Sciatic nerve (tissue), 2 donors: ENCODE results near the gene UGT1A8. TPM values are rescaled to one million over a fixed set of nuclear protein-coding genes. Genes with fewer than 3 reads are reported as not detected.

Experiments used
- ATAC-seq: fragments of 200-7000 bp; cut with Tn5 transposase; one replicate; pipeline ENCODE4 v1.9.1; 2020; ENCODE audit warnings: mild to moderate bottlenecking, moderate library complexity
- DNase-seq: peaks from one replicate; pipeline ENCODE4 v3.0.0-alpha.2; 2020; ENCODE audit warnings: low spot score
- intact Hi-C: fragments of 100-400 bp; cut with DNase I; formaldehyde crosslinking; loops from one replicate; pipeline ENCODE4 v1.14.2; 2022
- total RNA-seq: library from RNA; stranded (reverse); fragmentation: NEBNext Ultra II Directional; extraction: Animal tissue kit (Norgen Biotek cat#: 25700); gene quantifications from one replicate; pipeline ENCODE4 v1.2.1, GENCODE V29; 2021
- donor health status: DM: no; HTN: no; CAD: no.
- donor health status: DM: no; HTN: no; CAD: no.

Gene UGT1A8
- total RNA-seq, 1 donor from 2014 or later: not detected

- intact Hi-C loops: no loop called here
- ATAC-seq: no peak
- DNase-seq: peak; percentile 41
These were observed 189.9 kb downstream of the UGT1A8 start for GRCh38 chr2:233807215-233807865.

DNA sequence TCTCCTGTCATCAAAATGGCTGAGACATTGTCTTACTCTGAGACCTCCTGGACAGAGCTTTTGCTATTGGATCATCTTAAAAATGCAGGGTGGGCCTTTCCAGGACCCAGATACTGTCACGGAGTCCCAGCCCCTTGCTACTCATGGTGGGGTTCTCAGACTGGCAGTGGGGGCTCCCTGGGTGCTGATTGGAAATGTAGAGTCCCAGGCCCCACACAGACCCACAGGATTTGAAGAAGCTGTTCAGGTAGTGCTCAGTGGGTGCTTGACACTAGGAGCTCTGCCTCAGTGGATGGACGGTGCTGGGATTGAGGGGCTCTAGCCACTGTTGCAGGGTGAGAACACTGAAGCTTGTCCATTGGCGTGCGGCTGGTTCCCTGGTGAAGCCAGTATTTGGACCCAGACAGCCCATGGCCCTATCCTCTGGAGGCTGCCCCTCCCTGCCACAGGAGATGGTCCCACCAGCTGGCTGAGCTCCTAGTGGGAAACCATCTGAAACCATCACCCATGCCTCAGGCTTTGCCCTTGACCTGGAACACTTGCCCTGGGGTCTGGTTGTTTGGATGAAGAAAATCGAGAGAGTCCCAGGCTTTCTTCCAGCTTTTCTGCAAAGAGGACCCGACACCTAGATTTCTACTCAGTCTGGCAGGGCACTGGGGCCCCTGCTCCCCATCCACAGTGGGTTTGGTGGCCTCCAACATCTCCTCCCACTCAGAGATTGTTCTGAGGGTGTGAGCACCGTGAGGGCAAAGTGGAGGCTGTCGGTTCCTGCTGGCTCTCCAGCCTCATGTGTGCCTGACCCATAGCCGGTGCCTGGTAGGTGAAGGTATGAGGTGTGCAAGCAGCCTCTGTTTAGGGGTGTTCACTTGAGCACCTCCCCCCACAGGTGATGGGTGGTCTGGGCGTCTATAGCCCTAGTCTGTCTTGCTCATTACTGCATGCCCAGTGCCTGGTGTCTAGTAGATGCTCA lies 190.8 kb downstream of the UGT1A8 start:
- no peak for ATAC-seq
- intact Hi-C loops: no loop called here
- peak; percentile 38 for DNase-seq

- DNase-seq (peak; percentile 5), ATAC-seq (no peak)
- intact Hi-C loops: no loop called here
These were observed 193.0 kb downstream of the UGT1A8 start for GRCh38 chr2:233810385-233810784.

DNA sequence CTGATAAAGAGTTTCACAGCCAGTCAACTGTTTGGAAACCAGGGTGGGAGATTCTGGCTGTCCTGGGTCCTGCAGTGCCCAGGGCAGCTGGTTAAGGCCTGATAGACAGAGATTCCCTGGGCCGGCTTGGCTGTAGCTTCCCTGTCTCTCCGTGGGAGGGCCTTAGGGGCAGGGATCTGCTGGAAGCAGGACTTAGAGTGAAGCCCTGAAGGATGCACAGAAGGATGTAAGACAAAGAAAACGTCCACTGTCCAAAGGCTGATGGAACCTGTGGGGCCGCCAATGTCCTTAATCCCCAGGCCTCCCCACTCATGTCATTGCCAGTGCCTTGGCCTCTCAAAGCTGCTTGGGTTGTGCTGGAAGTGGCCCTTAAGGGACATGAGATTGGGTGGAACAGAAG lies 193.7 kb downstream of the UGT1A8 start:
- intact Hi-C loops: no loop called here
- DNase-seq (peak; percentile 22), ATAC-seq (no peak)

- DNase-seq: peak; percentile 28
- intact Hi-C loops: no loop called here
- ATAC-seq: no peak
These were observed 194.3 kb downstream of the UGT1A8 start for GRCh38 chr2:233811732-233812131.

- intact Hi-C loops: no loop called here
- DNase-seq (peak; percentile 18), ATAC-seq (no peak)
These were observed 196.0 kb downstream of the UGT1A8 start for GRCh38 chr2:233813236-233814055.

- intact Hi-C loops: no loop called here
- DNase-seq (peak; percentile 26), ATAC-seq (no peak)
These were observed 196.8 kb downstream of the UGT1A8 start for GRCh38 chr2:233814056-233814835.

GRCh38 chr2:233815861-233816260 lies 198.4 kb downstream of the UGT1A8 start:
- ATAC-seq: no peak
- DNase-seq: no peak
- intact Hi-C loops: no loop called here

DNA sequence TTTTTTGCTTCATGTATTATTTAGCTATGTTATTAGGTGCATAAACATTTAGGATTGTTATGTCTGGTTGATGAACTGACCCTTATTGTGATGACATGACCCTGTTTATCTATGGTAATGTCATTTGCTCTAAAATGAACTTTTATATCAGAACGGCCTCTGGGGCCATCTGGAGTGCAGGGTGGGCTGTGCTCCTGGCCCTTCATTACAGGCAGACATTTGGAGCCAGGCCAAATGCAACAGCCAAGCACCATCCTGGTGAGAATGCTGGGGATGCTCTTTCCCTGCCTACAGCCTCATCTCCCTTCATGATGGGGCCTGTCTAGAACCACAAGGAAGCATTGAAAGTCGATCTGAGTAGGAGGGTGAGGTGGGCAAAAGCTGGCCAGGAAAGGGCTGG lies 198.9 kb downstream of the UGT1A8 start:
- intact Hi-C loops: no loop called here
- ATAC-seq (no peak), DNase-seq (peak; percentile 19)

DNA sequence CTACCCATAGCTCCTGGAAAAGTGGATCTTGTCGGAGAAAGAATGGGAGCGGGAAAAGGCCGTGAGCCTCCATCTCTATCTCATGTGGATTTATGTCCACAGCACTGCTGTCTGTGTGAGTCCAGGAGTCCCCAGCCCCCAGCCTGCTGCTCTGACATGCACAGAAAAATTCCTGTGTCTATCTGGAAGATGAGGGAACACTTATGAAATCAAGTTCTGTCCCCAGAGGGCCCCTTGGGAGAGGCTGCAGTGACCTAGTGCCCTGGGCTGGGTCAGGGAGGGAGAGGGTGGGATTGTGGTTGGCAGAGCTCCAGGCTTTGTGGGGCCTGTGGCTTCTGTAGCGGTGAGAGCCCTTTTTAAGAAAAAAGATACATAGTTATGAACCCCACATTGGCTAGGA lies 199.3 kb downstream of the UGT1A8 start:
- intact Hi-C loops: no loop called here
- ATAC-seq (no peak), DNase-seq (peak; percentile 41)

DNA sequence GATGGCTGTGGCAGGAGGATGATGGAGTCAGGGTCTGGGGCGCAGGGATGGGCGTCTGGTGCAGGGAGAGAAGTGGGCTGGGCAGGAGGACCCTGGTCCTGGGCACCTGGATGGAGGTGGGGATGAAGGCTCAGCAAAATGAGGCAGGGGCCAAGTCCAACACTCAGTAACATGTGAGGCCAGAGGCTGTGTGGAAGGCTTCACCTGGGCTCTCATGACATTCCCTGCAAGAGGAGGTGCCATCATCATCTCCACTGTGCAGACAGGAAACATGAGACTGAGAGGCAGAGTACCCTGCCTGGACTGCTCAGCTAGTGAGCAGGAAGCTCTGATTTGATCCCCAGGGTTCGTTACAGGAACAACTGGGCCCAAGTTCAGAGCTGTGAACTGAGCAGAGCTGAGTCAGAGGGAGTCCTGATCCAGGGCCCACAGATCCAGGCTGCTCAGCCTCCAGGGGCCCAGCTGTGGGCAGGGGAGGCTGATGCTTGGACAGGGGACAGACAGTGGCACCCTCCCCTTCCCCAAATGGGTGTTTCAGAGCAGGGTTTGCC lies 200.0 kb downstream of the UGT1A8 start:
- DNase-seq (peak; percentile 21), ATAC-seq (no peak)
- intact Hi-C loops: no loop called here

GRCh38 chr2:233817995-233818638 lies 200.7 kb downstream of the UGT1A8 start:
- ATAC-seq: peak; percentile 25
- peak; percentile 33 for DNase-seq
- intact Hi-C loops: no loop called here

GRCh38 chr2:233818639-233819621 lies 201.5 kb downstream of the UGT1A8 start:
- ATAC-seq (no peak), DNase-seq (peak; percentile 47)
- intact Hi-C loops: no loop called here

DNA sequence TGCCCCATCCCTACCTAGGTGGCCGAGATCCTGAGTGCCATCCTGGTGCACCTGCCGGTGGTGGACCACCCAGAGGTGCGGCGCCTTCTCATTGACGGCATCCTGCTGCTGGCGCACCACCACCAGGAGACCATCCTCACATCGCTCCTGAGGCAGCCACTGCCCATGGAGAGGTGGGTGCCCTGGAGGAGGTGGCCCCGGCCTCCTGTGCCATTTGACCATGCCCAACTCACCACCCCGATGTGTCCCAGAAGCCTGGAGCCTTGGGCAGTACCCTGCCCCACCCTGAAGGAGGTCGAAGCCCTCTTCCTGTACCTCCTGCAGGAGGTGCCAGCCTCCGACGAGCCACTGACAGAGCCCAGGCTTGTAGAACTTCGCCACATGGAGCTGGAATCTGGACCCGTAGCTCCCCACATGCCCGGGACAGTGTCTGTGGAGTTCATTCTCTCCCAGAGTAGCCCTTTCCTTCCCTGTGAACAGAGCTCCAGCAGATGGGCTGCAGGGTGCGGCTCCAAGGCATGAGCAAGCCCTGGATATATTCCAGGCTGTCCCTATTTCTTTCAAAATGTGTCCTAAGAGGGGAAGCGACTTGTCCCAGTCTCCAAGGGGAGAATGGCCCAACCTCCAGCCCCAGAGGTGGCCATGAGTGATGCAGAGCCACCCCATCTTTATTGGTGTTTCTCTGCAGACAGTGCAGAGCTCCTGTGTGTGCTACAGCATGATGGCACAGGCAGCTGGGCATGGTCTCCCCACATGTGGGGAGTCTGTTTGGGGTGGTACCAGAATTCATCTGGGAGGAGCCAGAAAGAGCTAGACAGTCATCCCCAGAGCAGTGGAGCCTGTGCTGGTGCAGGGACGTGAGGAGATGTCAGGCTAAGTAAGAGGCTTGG lies 202.7 kb downstream of the UGT1A8 start:
- peak; percentile 27 for DNase-seq
- intact Hi-C loops: no loop called here
- no peak for ATAC-seq

DNA sequence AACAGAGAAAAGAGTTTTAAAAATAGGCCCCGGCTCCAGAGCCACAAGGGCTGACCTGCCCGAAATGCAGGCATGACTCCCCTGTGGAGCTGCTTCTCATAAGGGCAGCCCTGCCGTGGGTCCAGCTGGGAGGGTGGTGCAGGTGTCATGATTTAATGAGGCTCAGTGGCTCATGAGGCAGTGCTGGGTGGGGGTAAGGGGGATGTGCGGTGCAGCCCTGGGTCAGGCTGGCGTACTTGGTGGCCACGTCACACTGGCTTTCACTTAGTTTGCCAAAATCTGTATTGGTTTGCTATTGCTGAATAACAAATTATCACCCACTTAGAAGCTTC lies 203.3 kb downstream of the UGT1A8 start:
- ATAC-seq: no peak
- no peak for DNase-seq
- intact Hi-C loops: no loop called here

DNA sequence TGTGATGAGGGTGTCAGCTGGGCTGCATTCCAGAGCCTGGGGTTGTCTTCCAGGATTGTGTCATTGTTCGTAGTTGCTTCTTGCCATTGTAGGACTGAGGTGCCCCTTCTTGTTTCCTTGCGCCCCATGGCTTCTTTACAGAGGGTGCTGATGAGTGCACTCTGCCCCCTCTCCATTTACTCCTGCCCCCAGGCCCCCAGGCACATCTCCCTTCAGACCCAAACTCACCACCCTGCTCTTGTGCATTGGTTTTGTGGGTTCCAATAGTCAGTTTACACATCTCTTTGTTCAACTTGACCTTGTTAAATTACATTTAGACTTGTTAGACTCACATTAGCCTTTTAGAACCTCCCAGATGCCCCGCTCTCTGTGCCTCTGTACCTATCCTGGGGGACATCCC lies 203.8 kb downstream of the UGT1A8 start:
- ATAC-seq (no peak), DNase-seq (no peak)

More for the DNA sequence above, 203.8 kb downstream of the UGT1A8 start:
- intact Hi-C loops: no loop called here
